Body of pancreas (tissue), 4 donors: ENCODE data around the gene ZNF488. TPM values are rescaled to one million over a fixed set of nuclear protein-coding genes. Genes with fewer than 3 reads are reported as not detected.

Source experiments
- ATAC-seq: fragments of 150-250 bp; one replicate; pipeline ENCODE4 v1.9.1; 2016
- DNase-seq, 4 donors: peaks; one replicate each; pipeline ENCODE4 v3.0.0-alpha.2; 2019
- H3K27ac ChIP-seq, 4 donors: fragments of 200-600 bp; sonication (generic); 1 replicate in 3 of 4; 2 replicates in 1 of 4; pipeline versions ENCODE4 v1.5.1 to v1.6.1; 2016 to 2019; ENCODE audit warnings: mild to moderate bottlenecking in 1 of 4, mixed read lengths in 1 of 4, moderate library complexity in 1 of 4
- H3K27me3 ChIP-seq, 2 donors: fragments of 200-600 bp; sonication (generic); one replicate each; pipeline ENCODE4 v1.6.0; 2016; ENCODE audit warnings: mild to moderate bottlenecking in 1 of 2
- H3K36me3 ChIP-seq, 2 donors: fragments of 200-600 bp; sonication (generic); replicated peaks in 1 of 2; 2 replicates each; pipeline ENCODE4 v1.5.1; 2016; ENCODE audit warnings: low read depth in 2 of 2; ENCODE audit not compliant: insufficient read depth in 1 of 2
- H3K4me1 ChIP-seq: fragments of 200-600 bp; sonication (generic); one replicate; pipeline ENCODE4 v1.6.0; 2016
- H3K4me3 ChIP-seq, 2 donors: fragments of 200-600 bp; sonication (generic); 1 replicate in 1 of 2; 2 replicates in 1 of 2; pipeline ENCODE4 v1.5.1; 2016 to 2019
- H3K9me3 ChIP-seq, 3 donors: fragments of 200-600 bp; sonication (generic); 1 replicate in 2 of 3; 2 replicates in 1 of 3; pipeline ENCODE4 v1.5.1; 2016
- POLR2A ChIP-seq, 3 donors: fragments of 450-650 bp; IDR thresholded peaks; one replicate each; pipeline ENCODE4 v1.6.1; 2016; ENCODE audit warnings: antibody characterized with exemption in 3 of 3, mild to moderate bottlenecking in 2 of 3
- WGBS, 2 donors: methylation state at CpG; one replicate each; pipeline ENCODE4 v1.1.5; 2017; 5-methylcytosine and 5-hydroxymethylcytosine counted together
- intact Hi-C: fragments of 100-400 bp; cut with DNase I; formaldehyde crosslinking; loops from one replicate; pipeline ENCODE4 v1.15.1; 2023
- total RNA-seq, 2 donors: library from RNA; depleted of rRNA; stranded (reverse); fragments of >200 nt; gene quantifications; one replicate each; pipeline ENCODE4 v1.1.0, GENCODE V29; 2016
- TF ChIP-seq, protein P1 (sequence below), 7 experiments: fragments of 450-650 bp in 4 of 7; fragments of 200-600 bp in 3 of 7; sonication (generic) in 3 of 7; IDR thresholded peaks; one replicate each; pipeline ENCODE4 v1.5.1; 2016 to 2019; ENCODE audit warnings: antibody characterized with exemption in 7 of 7

ZNF488 gene
- total RNA-seq, 2 donors from 2014 or later = 0.26 TPM; not detected in 1

DNA sequence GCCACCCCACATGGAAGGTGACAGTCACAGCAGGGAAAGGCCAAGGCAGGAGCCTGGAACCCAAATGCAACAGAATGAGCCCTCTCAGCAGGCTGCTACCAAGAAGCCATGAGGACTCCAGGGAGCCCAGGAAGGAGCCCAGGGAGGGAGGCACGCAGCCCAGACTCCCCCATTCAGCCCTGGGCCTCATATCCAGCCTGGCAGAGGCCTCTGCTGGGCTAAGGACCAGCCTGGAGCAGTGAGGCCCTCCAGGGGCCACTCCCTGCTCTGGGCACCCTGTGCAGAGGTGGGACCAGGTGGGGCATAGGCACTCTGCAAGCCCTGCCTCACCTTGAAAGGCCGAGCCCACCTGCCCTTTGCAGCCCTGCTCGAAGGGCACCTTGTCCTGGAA is 25.8 kb upstream of the ZNF488 start:
- Histone ChIP-seq H3K27me3 (no peaks in the 10 kb centered on the region), H3K27ac (no peak overlapping the region), H3K9me3 (no peaks in the 10 kb centered on the region), H3K36me3 (no peaks in the 10 kb centered on the region), H3K4me3 (no peak overlapping the region), H3K4me1 (no peaks in the 10 kb centered on the region)
- intact Hi-C loops = no loop called here
- 61 to 62% methylated on average over 2 to 3 of the region's 3 CpGs for WGBS, 2 donors
- no peak for TF ChIP-seq POLR2A (IDR thresholded peaks at IDR 0.05)
- TF ChIP-seq, protein P1, sequence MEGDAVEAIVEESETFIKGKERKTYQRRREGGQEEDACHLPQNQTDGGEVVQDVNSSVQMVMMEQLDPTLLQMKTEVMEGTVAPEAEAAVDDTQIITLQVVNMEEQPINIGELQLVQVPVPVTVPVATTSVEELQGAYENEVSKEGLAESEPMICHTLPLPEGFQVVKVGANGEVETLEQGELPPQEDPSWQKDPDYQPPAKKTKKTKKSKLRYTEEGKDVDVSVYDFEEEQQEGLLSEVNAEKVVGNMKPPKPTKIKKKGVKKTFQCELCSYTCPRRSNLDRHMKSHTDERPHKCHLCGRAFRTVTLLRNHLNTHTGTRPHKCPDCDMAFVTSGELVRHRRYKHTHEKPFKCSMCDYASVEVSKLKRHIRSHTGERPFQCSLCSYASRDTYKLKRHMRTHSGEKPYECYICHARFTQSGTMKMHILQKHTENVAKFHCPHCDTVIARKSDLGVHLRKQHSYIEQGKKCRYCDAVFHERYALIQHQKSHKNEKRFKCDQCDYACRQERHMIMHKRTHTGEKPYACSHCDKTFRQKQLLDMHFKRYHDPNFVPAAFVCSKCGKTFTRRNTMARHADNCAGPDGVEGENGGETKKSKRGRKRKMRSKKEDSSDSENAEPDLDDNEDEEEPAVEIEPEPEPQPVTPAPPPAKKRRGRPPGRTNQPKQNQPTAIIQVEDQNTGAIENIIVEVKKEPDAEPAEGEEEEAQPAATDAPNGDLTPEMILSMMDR (IDR thresholded peaks at IDR 0.05) = no peak
- DNase-seq = no peak
- ATAC-seq = no peak

GRCh38 chr10:47409171-47409865 is 25.2 kb upstream of the ZNF488 start:
- H3K36me3 ChIP-seq = no peaks in the 10 kb centered on the region
- 72 to 75% methylated on average over 5 to 15 of the region's 15 CpGs for WGBS, 2 donors
- no peak for TF ChIP-seq POLR2A (IDR thresholded peaks at IDR 0.05)
- H3K27ac ChIP-seq = no peak overlapping the region
- intact Hi-C loops = no loop called here
- no peaks in the 10 kb centered on the region for H3K4me1 ChIP-seq
- H3K4me3 ChIP-seq = no peak overlapping the region
- H3K9me3 ChIP-seq = no peaks in the 10 kb centered on the region
- H3K27me3 ChIP-seq = no peaks in the 10 kb centered on the region
- ATAC-seq (no peak), DNase-seq (no peak)

DNA sequence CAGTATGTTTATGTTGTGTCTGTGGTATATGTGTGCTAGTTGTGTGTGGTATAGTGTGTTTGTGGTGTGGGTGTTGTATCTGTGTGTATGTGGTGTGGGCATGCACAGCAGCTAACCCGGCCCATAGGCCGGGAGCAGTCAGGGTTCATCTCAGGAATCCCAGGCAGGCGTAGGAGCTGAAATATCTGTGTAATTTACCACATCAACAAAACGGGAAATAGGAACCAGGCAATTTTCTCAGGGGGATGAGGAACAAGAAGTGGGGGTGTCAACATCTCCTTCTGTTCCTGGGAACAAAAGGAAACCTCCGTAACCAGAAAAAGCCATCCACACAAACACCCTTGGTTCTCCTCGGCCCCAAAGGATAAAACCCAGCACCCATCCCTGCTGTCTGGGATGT is 24.5 kb upstream of the ZNF488 start:
- no peaks in the 10 kb centered on the region for H3K27me3 ChIP-seq
- no peak for DNase-seq
- intact Hi-C loops = no loop called here
- H3K4me3 ChIP-seq = no peak overlapping the region
- no peak overlapping the region for H3K27ac ChIP-seq
- H3K9me3 ChIP-seq = no peaks in the 10 kb centered on the region
- TF ChIP-seq, protein P1 (IDR thresholded peaks at IDR 0.05) = no peak
- TF ChIP-seq POLR2A (IDR thresholded peaks at IDR 0.05) = no peak
- no peak for ATAC-seq
- H3K36me3 ChIP-seq = no peaks in the 10 kb centered on the region
- 67 to 79% methylated on average over 6 of the region's 6 CpGs for WGBS, 2 donors
- H3K4me1 ChIP-seq = no peaks in the 10 kb centered on the region

DNA sequence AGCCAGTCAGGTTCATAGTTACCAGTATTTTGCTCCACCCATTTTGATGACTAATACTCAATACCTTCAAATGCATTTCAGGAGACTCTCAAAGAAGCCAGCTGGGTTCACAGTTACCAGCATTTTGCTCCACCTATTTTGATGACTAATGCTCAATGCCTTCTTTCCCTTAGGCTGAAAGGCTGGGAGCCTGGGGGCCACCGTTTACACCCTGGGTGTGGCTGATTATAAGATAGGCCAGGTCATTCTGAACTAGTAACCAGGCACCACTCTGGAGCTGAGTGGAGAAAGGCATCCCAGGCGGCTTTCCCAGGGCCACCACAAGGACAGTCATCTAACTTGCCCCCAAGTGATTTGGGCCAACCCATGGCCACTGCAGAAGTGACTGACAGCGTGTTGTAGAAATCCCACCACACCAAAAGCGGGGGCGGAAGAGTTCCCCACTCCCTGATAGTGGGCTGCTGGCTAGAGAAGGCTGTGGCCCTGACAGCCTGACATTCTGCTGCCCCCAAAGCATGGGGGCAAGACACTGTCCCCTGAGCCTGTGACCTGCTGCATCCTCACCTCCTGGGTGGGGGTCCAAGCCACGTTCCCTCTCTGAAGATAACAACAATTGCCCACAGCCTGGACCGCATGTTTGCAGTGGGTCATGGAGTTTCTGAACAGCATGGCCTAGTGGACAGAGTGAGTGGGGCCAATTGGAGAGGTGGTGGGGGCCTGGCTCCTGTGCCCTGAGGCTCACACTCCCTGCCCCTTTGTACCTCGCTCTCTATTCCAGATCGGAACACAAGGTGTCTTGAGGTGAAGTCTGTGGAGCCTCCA is 23.0 kb upstream of the ZNF488 start:
- TF ChIP-seq POLR2A (IDR thresholded peaks at IDR 0.05) = no peak
- TF ChIP-seq, protein P1 (IDR thresholded peaks at IDR 0.05) = no peak
- Histone ChIP-seq H3K4me3 (no peak overlapping the region), H3K36me3 (no peaks in the 10 kb centered on the region), H3K27ac (no peak overlapping the region), H3K4me1 (no peaks in the 10 kb centered on the region), H3K27me3 (no peaks in the 10 kb centered on the region), H3K9me3 (no peaks in the 10 kb centered on the region)
- peak; percentile 18 for ATAC-seq
- 67 to 80% methylated on average over 7 to 9 of the region's 9 CpGs for WGBS, 2 donors
- peak in 2 of 4 donors; percentile 8 to 27 for DNase-seq
- intact Hi-C loops = no loop called here

DNA sequence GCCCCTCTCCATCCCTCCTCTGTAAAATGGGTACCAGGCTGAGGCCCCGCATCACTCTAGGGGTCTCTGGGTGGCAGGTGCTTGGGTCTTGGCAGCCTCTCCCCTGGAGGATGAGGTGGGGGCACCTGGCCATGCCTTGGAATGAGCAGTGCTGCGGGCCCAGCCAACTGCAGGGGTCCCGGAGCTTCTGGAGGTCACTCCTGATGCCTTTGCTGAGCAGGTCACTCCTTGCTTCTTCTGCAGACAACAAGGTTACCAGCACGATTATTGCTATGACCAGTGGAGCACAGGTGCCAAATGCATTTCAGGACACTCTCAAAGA is 22.4 kb upstream of the ZNF488 start:
- no peaks in the 10 kb centered on the region for H3K4me1 ChIP-seq
- WGBS, 2 donors = 67 to 89% methylated on average over 1 to 3 of the region's 4 CpGs
- DNase-seq = no peak

More for the DNA sequence above, 22.4 kb upstream of the ZNF488 start:
- no peaks in the 10 kb centered on the region for H3K36me3 ChIP-seq
- no peak for TF ChIP-seq POLR2A (IDR thresholded peaks at IDR 0.05)
- TF ChIP-seq, protein P1 (IDR thresholded peaks at IDR 0.05) = no peak
- H3K4me3 ChIP-seq = no peak overlapping the region
- no peak for ATAC-seq
- no peak overlapping the region for H3K27ac ChIP-seq
- no peaks in the 10 kb centered on the region for H3K9me3 ChIP-seq
- no peaks in the 10 kb centered on the region for H3K27me3 ChIP-seq
- intact Hi-C loops = no loop called here
